ENCODE data around the gene CHMP4B. TPM values are rescaled to one million over a fixed set of nuclear protein-coding genes. Genes with fewer than 3 reads are reported as not detected.
A peak's percentile ranks its signal among the peaks of the same experiment; 100 is the strongest.

The CHMP4B gene
- total RNA-seq, 4 donors from 2014 or later, result 77.2 to 147 (median 107) TPM

- WGBS, 2 donors, result 66 to 71% methylated on average over 5 of the region's 5 CpGs
- TF ChIP-seq, protein P1, sequence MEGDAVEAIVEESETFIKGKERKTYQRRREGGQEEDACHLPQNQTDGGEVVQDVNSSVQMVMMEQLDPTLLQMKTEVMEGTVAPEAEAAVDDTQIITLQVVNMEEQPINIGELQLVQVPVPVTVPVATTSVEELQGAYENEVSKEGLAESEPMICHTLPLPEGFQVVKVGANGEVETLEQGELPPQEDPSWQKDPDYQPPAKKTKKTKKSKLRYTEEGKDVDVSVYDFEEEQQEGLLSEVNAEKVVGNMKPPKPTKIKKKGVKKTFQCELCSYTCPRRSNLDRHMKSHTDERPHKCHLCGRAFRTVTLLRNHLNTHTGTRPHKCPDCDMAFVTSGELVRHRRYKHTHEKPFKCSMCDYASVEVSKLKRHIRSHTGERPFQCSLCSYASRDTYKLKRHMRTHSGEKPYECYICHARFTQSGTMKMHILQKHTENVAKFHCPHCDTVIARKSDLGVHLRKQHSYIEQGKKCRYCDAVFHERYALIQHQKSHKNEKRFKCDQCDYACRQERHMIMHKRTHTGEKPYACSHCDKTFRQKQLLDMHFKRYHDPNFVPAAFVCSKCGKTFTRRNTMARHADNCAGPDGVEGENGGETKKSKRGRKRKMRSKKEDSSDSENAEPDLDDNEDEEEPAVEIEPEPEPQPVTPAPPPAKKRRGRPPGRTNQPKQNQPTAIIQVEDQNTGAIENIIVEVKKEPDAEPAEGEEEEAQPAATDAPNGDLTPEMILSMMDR (IDR thresholded peaks at IDR 0.05), result no peak
- TF ChIP-seq POLR2A (IDR thresholded peaks at IDR 0.05), result no peak
- Histone ChIP-seq H3K4me3 (no peak overlapping the region), H3K36me3 (peaks cover 0 to 18% (median 0%) of the 10 kb centered on the region in 3 donors), H3K27me3 (no peaks in the 10 kb centered on the region), H3K9me3 (no peaks in the 10 kb centered on the region), H3K27ac (no peak overlapping the region), H3K4me1 (peaks cover 25 to 90% (median 42%) of the 10 kb centered on the region in 3 donors)
- intact Hi-C loops (cut with DNase I), result no loop called here
- no peak for DNase-seq
Measured at GRCh38 chr20:33817411-33817810, 6.3 kb downstream of the CHMP4B start.

GRCh38 chr20:33819456-33819855, 8.3 kb downstream of the CHMP4B start:
- no peak for DNase-seq
- Histone ChIP-seq H3K27me3 (no peaks in the 10 kb centered on the region), H3K4me3 (no peak overlapping the region), H3K27ac (peak overlapping the region in 1 of 4 donors; percentile 9), H3K4me1 (peaks cover 11 to 77% (median 26%) of the 10 kb centered on the region in 3 donors), H3K9me3 (no peaks in the 10 kb centered on the region), H3K36me3 (peaks cover 0 to 32% (median 0%) of the 10 kb centered on the region in 3 donors)
- whole genome bisulfite sequencing, 2 donors, result 100% methylated on average over 1 of the region's 1 CpG
- TF ChIP-seq, protein P1 (IDR thresholded peaks at IDR 0.05), result no peak
- TF ChIP-seq POLR2A (IDR thresholded peaks at IDR 0.05), result no peak
- intact Hi-C loops (cut with DNase I), result no loop called here

DNA sequence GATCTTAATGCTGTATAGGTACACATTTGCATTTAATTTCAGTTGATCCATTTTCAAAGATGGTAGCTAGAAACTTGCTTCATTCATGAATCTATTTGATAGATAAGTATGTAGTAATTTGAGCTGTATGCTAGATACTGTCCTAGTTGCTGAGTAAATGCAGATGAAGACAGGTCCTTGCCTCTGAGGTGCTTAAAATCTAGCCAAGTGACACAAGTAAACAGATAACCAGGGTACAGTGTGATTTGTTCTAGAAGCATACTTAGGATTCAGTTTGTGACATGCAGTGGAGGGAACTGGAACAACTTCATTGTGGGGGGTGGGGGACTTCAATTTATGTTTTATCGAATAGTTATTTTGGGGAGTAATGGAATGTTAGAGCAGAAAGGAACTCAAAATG, 9.2 kb downstream of the CHMP4B start:
- Histone ChIP-seq H3K36me3 (peaks cover 0 to 32% (median 0%) of the 10 kb centered on the region in 3 donors), H3K4me3 (no peak overlapping the region), H3K4me1 (peaks cover 5 to 75% (median 19%) of the 10 kb centered on the region in 3 donors), H3K27ac (no peak overlapping the region), H3K9me3 (no peaks in the 10 kb centered on the region), H3K27me3 (no peaks in the 10 kb centered on the region)
- no peak for DNase-seq
- WGBS, 2 donors, result 96 to 100% methylated on average over 1 of the region's 1 CpG
- intact Hi-C loops (cut with DNase I), result no loop called here
- TF ChIP-seq POLR2A (IDR thresholded peaks at IDR 0.05), result no peak
- TF ChIP-seq, protein P1 (IDR thresholded peaks at IDR 0.05), result no peak

DNA sequence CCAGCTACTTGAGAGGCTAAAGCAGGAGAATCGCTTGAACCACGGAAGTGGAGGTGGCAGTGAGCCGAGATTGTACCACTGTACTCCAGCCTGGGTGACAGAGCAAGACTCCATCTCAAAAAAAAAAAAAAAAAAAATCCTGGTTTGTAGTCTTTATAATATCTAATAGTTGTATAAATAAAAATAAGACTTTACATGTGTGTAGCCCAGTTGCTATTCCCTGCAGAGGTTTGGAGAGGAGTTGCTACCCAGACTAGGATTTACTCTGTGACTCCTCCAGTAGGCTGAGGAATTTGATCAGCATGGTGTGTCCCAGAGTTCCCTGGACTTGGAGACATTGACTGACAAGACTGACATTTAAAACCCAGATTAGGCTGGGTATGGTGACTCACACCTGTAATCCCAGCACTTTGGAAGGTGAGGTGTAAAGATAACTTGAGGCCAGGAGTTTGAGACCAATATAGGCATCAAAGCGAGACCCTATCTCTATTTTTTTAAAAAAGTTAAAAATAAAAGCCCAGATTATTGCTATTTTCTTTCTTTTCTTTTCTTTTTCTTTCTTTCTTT, 10.2 kb downstream of the CHMP4B start:
- H3K4me3 ChIP-seq, result no peak overlapping the region
- peaks cover 5 to 75% (median 25%) of the 10 kb centered on the region in 3 donors for H3K4me1 ChIP-seq
- no peaks in the 10 kb centered on the region for H3K27me3 ChIP-seq
- TF ChIP-seq, protein P1 (IDR thresholded peaks at IDR 0.05), result no peak
- no peak for TF ChIP-seq POLR2A (IDR thresholded peaks at IDR 0.05)
- H3K27ac ChIP-seq, result no peak overlapping the region
- no peaks in the 10 kb centered on the region for H3K9me3 ChIP-seq
- intact Hi-C loops (cut with DNase I), result no loop called here
- DNase-seq, result no peak
- H3K36me3 ChIP-seq, result peaks cover 0 to 25% (median 0%) of the 10 kb centered on the region in 3 donors
- 40 to 62% methylated on average over 3 to 4 of the region's 4 CpGs for WGBS, 2 donors

GRCh38 chr20:33822423-33822822, 11.3 kb downstream of the CHMP4B start:
- H3K4me1 ChIP-seq, result peaks cover 5 to 75% (median 31%) of the 10 kb centered on the region in 3 donors
- whole genome bisulfite sequencing, 2 donors, result 87 to 93% methylated on average over 5 of the region's 5 CpGs
- no peak for DNase-seq
- intact Hi-C loops (cut with DNase I), result no loop called here
- H3K27ac ChIP-seq, result no peak overlapping the region
- H3K36me3 ChIP-seq, result peaks cover 0 to 25% (median 0%) of the 10 kb centered on the region in 3 donors
- H3K27me3 ChIP-seq, result no peaks in the 10 kb centered on the region
- no peak for TF ChIP-seq POLR2A (IDR thresholded peaks at IDR 0.05)
- TF ChIP-seq, protein P1 (IDR thresholded peaks at IDR 0.05), result no peak
- H3K4me3 ChIP-seq, result no peak overlapping the region
- H3K9me3 ChIP-seq, result no peaks in the 10 kb centered on the region
